ENCODE results near the gene CDC20B.

Gene CDC20B

GRCh38 chr5:55176176-55176818, 3.3 kb upstream of the CDC20B start:
- no peak for DNase-seq (ENCODE audit: low spot score)
- TF ChIP-seq CTCF (IDR thresholded peaks at IDR 0.05) = no peak
- Histone ChIP-seq H3K27ac (no peak overlapping the region), H3K4me3 (peak overlapping the region; percentile 58)

GRCh38 chr5:55175781-55176175, 2.8 kb upstream of the CDC20B start:
- Histone ChIP-seq H3K27ac (no peak overlapping the region), H3K4me3 (peak overlapping the region; percentile 58)
- no peak for TF ChIP-seq CTCF (IDR thresholded peaks at IDR 0.05)
- no peak for DNase-seq (ENCODE audit: low spot score)

- no peak for DNase-seq (ENCODE audit: low spot score)
- TF ChIP-seq CTCF (IDR thresholded peaks at IDR 0.05) = no peak
- peak overlapping the region; percentile 67 for H3K4me3 ChIP-seq
- no peak overlapping the region for H3K27ac ChIP-seq
Measured at GRCh38 chr5:55173687-55174230, 782 bp upstream of the CDC20B start.

GRCh38 chr5:55172051-55172899, 702 bp downstream of the CDC20B start:
- DNase-seq (ENCODE audit: low spot score) = no peak
- Histone ChIP-seq H3K4me3 (peak overlapping the region; percentile 67), H3K27ac (no peak overlapping the region)
- peak; percentile 64 for TF ChIP-seq CTCF (IDR thresholded peaks at IDR 0.05)

- no peak for TF ChIP-seq CTCF (IDR thresholded peaks at IDR 0.05)
- H3K27ac ChIP-seq = no peak overlapping the region
- DNase-seq (ENCODE audit: low spot score) = no peak
- no peak overlapping the region for H3K4me3 ChIP-seq
Measured at GRCh38 chr5:55171471-55171870, 1.5 kb downstream of the CDC20B start.

GRCh38 chr5:55162666-55163065, 10.3 kb downstream of the CDC20B start:
- Histone ChIP-seq H3K4me3 (no peak overlapping the region), H3K27ac (no peak overlapping the region)
- DNase-seq (ENCODE audit: low spot score) = no peak
- TF ChIP-seq CTCF (IDR thresholded peaks at IDR 0.05) = no peak

All from coronary artery (tissue), 2 donors.